ENCODE results near the gene TPSB2.

DNA sequence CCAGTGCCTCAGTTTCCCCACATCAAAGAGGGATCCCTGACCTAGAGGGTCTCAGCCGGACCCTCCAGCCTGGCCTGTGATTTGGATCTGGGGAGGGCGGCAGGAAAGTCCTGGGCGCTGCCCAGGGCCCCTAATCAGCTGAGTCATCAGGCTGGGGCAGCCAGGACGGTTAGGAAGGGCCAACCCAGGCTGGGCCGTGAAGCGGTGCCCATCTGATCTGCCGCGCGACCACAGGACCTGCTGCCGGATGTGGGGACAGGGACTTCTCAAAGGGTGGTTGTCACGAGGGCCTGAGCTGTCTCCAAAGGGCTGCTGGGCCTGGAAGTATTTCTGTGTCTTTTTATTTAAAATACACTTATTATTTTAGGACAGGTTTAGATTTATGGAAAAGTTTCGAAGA is 14.9 kb upstream of the TPSB2 start:
- TF ChIP-seq, protein P1, sequence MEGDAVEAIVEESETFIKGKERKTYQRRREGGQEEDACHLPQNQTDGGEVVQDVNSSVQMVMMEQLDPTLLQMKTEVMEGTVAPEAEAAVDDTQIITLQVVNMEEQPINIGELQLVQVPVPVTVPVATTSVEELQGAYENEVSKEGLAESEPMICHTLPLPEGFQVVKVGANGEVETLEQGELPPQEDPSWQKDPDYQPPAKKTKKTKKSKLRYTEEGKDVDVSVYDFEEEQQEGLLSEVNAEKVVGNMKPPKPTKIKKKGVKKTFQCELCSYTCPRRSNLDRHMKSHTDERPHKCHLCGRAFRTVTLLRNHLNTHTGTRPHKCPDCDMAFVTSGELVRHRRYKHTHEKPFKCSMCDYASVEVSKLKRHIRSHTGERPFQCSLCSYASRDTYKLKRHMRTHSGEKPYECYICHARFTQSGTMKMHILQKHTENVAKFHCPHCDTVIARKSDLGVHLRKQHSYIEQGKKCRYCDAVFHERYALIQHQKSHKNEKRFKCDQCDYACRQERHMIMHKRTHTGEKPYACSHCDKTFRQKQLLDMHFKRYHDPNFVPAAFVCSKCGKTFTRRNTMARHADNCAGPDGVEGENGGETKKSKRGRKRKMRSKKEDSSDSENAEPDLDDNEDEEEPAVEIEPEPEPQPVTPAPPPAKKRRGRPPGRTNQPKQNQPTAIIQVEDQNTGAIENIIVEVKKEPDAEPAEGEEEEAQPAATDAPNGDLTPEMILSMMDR (conservative IDR thresholded peaks at IDR 0.05 in 1 of 2, IDR thresholded peaks at IDR 0.05 in 1 of 2; ENCODE audit: low read depth in 1 of 2, low read length in 2 of 2) = no peak
- TF ChIP-seq EZH2 (IDR thresholded peaks at IDR 0.05; ENCODE audit: low read length, missing control alignments) = no peak

Data from fibroblast of lung (primary cell).